ENCODE measurements around the gene KLK5. TPM values are rescaled to one million over a fixed set of nuclear protein-coding genes. Genes with fewer than 3 reads are reported as not detected.
"Not testable (repeated sequence)": the region's sequence is repeated elsewhere in the genome, so short reads cannot be mapped to it uniquely, and the experiment has no call there.

Gene KLK5
- total and polyA plus RNA-seq, 8 donors: 0.21 to 0.99 (median 0.46) TPM; not detected in 1

DNA sequence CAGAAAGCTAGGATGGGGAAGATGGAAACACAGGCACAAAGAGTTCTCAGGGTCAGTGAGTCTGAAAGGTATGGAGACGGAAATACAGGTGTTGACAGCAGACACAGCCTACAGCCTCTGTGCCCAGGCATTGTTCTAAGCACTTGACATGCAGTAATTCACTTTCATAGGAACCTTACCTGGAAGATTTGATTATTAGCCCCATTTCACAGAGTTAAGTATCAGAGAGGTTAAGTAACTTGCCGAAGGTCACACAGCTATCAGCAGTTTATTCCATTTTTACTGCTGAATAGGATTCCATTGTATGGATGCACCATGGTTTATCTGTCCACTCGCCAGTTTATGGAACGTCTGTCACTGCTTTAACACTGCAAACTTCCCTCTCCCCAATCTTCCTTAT lies 54.8 kb downstream of the KLK5 start:
- Histone ChIP-seq H3K27me3 (peaks cover 0 to 28% of the 10 kb centered on the region in 2 donors), H3K9me3 (no peaks in the 10 kb centered on the region), H3K36me3 (no peaks in the 10 kb centered on the region), H3K27ac (no peak overlapping the region), H3K4me3 (no peak overlapping the region), H3K4me1 (no peaks in the 10 kb centered on the region)
- DNase-seq (no peak), ATAC-seq (no peak)
- intact Hi-C loops (cut with DNase I): no loop called here
- TF ChIP-seq, protein P1, sequence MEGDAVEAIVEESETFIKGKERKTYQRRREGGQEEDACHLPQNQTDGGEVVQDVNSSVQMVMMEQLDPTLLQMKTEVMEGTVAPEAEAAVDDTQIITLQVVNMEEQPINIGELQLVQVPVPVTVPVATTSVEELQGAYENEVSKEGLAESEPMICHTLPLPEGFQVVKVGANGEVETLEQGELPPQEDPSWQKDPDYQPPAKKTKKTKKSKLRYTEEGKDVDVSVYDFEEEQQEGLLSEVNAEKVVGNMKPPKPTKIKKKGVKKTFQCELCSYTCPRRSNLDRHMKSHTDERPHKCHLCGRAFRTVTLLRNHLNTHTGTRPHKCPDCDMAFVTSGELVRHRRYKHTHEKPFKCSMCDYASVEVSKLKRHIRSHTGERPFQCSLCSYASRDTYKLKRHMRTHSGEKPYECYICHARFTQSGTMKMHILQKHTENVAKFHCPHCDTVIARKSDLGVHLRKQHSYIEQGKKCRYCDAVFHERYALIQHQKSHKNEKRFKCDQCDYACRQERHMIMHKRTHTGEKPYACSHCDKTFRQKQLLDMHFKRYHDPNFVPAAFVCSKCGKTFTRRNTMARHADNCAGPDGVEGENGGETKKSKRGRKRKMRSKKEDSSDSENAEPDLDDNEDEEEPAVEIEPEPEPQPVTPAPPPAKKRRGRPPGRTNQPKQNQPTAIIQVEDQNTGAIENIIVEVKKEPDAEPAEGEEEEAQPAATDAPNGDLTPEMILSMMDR (IDR thresholded peaks at IDR 0.05): no peak

DNA sequence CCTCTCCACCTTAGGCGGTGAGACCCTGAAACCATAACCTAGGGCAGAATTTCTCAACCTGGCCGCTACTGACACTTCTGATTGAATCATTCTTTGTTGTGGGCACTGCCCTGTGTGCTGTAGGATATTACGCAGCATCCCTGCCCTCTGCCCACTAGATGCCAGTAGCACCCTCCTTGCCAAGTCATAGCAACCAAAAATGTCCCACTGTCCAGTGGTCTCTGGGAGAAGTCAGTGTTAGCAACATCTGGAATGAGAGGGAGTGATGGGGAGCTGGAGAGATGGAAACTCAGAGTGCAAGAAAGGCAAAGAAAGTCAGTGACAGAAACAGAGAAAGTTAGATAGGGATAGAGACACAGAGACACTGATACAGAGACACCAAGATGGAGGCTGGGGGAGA lies 55.2 kb downstream of the KLK5 start:
- DNase-seq: no peak
- Histone ChIP-seq H3K4me3 (no peak overlapping the region), H3K36me3 (no peaks in the 10 kb centered on the region), H3K27me3 (peaks cover 0 to 33% of the 10 kb centered on the region in 2 donors), H3K27ac (no peak overlapping the region), H3K9me3 (no peaks in the 10 kb centered on the region), H3K4me1 (no peaks in the 10 kb centered on the region)
- TF ChIP-seq, protein P1 (IDR thresholded peaks at IDR 0.05): no peak
- intact Hi-C loops (cut with DNase I): no loop called here
- no peak for ATAC-seq

DNA sequence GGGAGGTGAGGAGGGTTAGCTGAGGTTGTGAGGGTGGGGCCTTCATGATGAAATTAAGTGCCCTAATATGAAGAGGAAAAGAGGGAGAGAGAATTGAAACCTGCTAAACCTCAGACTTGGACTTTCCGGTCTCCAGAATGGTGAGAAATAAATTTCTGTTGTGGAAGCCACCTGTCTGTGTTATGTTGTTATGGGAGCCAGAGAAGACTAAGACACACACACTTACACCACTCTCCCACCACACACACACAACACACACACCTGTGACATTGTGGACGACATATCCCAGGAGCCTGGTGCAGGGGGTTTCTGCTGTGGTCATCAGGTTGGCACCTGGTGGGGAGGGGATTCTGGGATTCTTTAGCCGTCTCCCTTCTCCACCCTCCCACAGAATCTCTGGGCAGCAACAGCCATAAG lies 55.6 kb downstream of the KLK5 start:
- TF ChIP-seq, protein P1 (IDR thresholded peaks at IDR 0.05): no peak

DNA sequence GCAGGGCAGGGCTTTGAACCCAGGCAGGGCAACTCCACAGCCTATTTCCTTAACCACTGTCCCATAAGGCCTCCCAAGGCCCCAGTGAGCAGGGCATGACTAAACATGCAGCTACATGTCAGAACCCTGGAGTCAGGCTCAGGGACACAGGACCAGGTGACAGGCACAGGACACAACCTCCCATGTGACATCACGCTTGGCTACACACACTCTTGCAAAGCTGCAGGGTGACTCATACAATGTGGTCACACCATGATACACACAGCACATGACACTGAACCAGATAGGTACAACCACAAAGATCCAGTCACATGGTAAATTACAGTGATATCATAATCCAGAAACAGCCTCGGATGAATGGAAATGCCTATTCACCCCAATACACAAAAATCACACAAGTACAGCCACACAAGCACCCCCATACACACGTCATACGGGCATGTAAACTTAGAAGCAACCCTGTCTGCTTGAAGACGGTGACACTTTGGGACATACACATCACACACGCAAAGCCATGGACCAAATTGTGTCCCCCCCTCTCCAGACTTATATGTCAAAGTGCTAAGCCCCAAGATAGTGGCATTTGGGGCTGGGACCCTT lies 56.1 kb downstream of the KLK5 start:
- TF ChIP-seq, protein P1 (IDR thresholded peaks at IDR 0.05): no peak
- Histone ChIP-seq H3K4me3 (no peak overlapping the region), H3K36me3 (no peaks in the 10 kb centered on the region), H3K27me3 (peaks cover 0 to 35% of the 10 kb centered on the region in 2 donors), H3K4me1 (no peaks in the 10 kb centered on the region), H3K9me3 (no peaks in the 10 kb centered on the region), H3K27ac (no peak overlapping the region)
- intact Hi-C loops (cut with DNase I): no loop called here
- DNase-seq: no peak
- ATAC-seq: no peak

More for the DNA sequence above, 55.6 kb downstream of the KLK5 start:
- Histone ChIP-seq H3K9me3 (no peaks in the 10 kb centered on the region), H3K36me3 (no peaks in the 10 kb centered on the region), H3K27me3 (peaks cover 0 to 35% of the 10 kb centered on the region in 2 donors), H3K27ac (no peak overlapping the region), H3K4me3 (no peak overlapping the region), H3K4me1 (no peaks in the 10 kb centered on the region)
- DNase-seq (no peak), ATAC-seq (no peak)
- intact Hi-C loops (cut with DNase I): no loop called here

DNA sequence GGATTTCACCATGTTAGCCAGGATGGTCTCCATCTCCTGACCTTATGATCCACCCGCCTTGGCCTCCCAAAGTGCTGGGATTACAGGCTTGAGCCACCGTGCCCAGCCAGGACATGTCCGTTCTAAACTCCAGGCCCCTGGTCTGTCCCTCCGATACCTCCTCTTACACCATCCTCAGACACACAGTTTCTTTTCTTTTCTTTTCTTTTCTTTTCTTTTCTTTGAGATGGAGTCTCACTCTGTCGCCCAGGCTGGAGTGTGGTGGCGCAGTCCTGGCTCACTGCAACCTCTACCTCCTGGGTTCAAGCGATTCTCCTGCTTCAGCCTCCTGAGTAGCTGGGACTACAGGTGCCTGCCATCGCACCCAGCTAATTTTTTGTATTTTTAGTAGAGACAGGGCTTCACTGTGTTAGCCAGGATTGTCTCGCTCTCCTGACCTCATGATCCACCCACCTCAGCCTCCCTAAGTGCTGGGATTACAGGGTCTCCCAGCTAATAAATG lies 56.7 kb downstream of the KLK5 start:
- peaks cover 0 to 35% of the 10 kb centered on the region in 2 donors for H3K27me3 ChIP-seq
- DNase-seq; H3K9me3 ChIP-seq; H3K4me3 ChIP-seq; H3K4me1 ChIP-seq; ATAC-seq; intact Hi-C loops (cut with DNase I); H3K36me3 ChIP-seq; H3K27ac ChIP-seq: not testable (repeated sequence)
